Naive thymus-derived CD4-positive, alpha-beta T cell (primary cell): ENCODE results near the gene TAS2R50. TPM values are rescaled to one million over a fixed set of nuclear protein-coding genes. Genes with fewer than 3 reads are reported as not detected.

Source experiments
- ATAC-seq: fragments of 150-1000 bp; cut with Tn5 transposase; 2 replicates; pipeline ENCODE4 v1.10.0; 2021; ENCODE audit warnings: mild to moderate bottlenecking, moderate library complexity
- CTCF ChIA-PET: fragments of 350-600 bp; sonication (Branson Sonifier 250); formaldehyde crosslinking; loops from one replicate; lab custom pipeline; 2021; ENCODE audit warnings: antibody characterized with exemption; lab: Charles Lee
- POLR2A ChIA-PET: fragments of 350-600 bp; sonication (Branson Sonifier 250); formaldehyde crosslinking; loops from one replicate; lab custom pipeline; 2021; ENCODE audit warnings: antibody characterized with exemption, inconsistent platforms; lab: Charles Lee
- DNase-seq, 9 donors: peaks; one replicate each; pipeline versions ENCODE4 v3.0.0 to v3.0.0-alpha.2; 2020 to 2022; ENCODE audit warnings: mixed read lengths in 1 of 9
- H3K27ac ChIP-seq: one replicate; pipeline ENCODE4 v1.7.0; 2013; ENCODE audit warnings: mild to moderate bottlenecking, low read depth, low read length, moderate library complexity
- H3K27me3 ChIP-seq, 2 donors: one replicate each; pipeline ENCODE4 v1.7.0; 2013; ENCODE audit warnings: low read length in 2 of 2, mild to moderate bottlenecking in 2 of 2, moderate library complexity in 2 of 2; ENCODE audit not compliant: control insufficient read depth in 2 of 2, insufficient read depth in 2 of 2
- H3K36me3 ChIP-seq, 3 experiments: 1 replicate in 2 of 3; 2 replicates in 1 of 3; pipeline ENCODE4 v1.7.0; 2013; ENCODE audit warnings: low read length in 3 of 3, mild to moderate bottlenecking in 3 of 3, moderate library complexity in 1 of 3; ENCODE audit not compliant: insufficient read depth in 3 of 3, control insufficient read depth in 2 of 3
- H3K4me1 ChIP-seq, 2 donors: one replicate each; pipeline ENCODE4 v1.7.0; 2013; ENCODE audit warnings: low read length in 2 of 2, mild to moderate bottlenecking in 2 of 2, moderate library complexity in 1 of 2; ENCODE audit not compliant: control insufficient read depth in 2 of 2, insufficient read depth in 2 of 2
- H3K4me3 ChIP-seq: 2 replicates; pipeline ENCODE4 v1.7.0; 2013; ENCODE audit warnings: mild to moderate bottlenecking, low read length
- H3K9me3 ChIP-seq, 3 experiments: 1 replicate in 2 of 3; 2 replicates in 1 of 3; pipeline ENCODE4 v1.7.0; 2013; ENCODE audit warnings: low read length in 3 of 3; ENCODE audit not compliant: control insufficient read depth in 2 of 3
- H3K27ac Mint-ChIP-seq, 9 donors: one replicate each; pipeline ENCODE4 v1.8.0; 2020 to 2022; ENCODE audit warnings: mixed read lengths in 9 of 9, mild to moderate bottlenecking in 8 of 9, moderate library complexity in 5 of 9, inconsistent platforms in 2 of 9
- H3K27me3 Mint-ChIP-seq, 5 donors: one replicate each; pipeline ENCODE4 v1.8.0; 2021 to 2022; ENCODE audit warnings: mixed read lengths in 5 of 5, mild to moderate bottlenecking in 1 of 5
- H3K36me3 Mint-ChIP-seq, 5 donors: one replicate each; pipeline ENCODE4 v1.8.0; 2020 to 2022; ENCODE audit warnings: mixed read lengths in 5 of 5, mild to moderate bottlenecking in 3 of 5, inconsistent platforms in 1 of 5
- H3K4me1 Mint-ChIP-seq, 7 donors: one replicate each; pipeline ENCODE4 v1.8.0; 2020 to 2022; ENCODE audit warnings: mixed read lengths in 7 of 7, mild to moderate bottlenecking in 3 of 7, inconsistent platforms in 1 of 7
- H3K4me3 Mint-ChIP-seq, 10 donors: one replicate each; pipeline ENCODE4 v1.8.0; 2020 to 2022; ENCODE audit warnings: mild to moderate bottlenecking in 10 of 10, mixed read lengths in 10 of 10, moderate library complexity in 6 of 10, inconsistent platforms in 2 of 10
- H3K9me3 Mint-ChIP-seq, 11 donors: one replicate each; pipeline ENCODE4 v1.8.0; 2020 to 2022; ENCODE audit warnings: mixed read lengths in 11 of 11, mild to moderate bottlenecking in 4 of 11, inconsistent platforms in 1 of 11, moderate library complexity in 1 of 11
- intact Hi-C, 2 donors: fragments of 100-400 bp; cut with micrococcal nuclease; formaldehyde crosslinking; loops; one replicate each; pipeline ENCODE4 v1.15.1; 2023
- polyA plus RNA-seq, 2 donors: library from polyadenylated mRNA; unstranded; fragments of 300-500 nt; fragmentation: Illumina TruSeq; gene quantifications; one replicate each; pipeline ENCODE4 v1.2.3, GENCODE V29; 2021
- total RNA-seq, 6 experiments: library from RNA in 5 of 6; stranded (reverse) in 5 of 6; gene quantifications; 1 replicate in 5 of 6; 2 replicates in 1 of 6; pipeline ENCODE4 v1.2.3 and lab custom pipeline; 2021 to 2026

The TAS2R50 gene
- total and polyA plus RNA-seq, 7 experiments from 2014 or later, result 0.72 to 1.9 (median 1.5) TPM; not detected in 2

DNA sequence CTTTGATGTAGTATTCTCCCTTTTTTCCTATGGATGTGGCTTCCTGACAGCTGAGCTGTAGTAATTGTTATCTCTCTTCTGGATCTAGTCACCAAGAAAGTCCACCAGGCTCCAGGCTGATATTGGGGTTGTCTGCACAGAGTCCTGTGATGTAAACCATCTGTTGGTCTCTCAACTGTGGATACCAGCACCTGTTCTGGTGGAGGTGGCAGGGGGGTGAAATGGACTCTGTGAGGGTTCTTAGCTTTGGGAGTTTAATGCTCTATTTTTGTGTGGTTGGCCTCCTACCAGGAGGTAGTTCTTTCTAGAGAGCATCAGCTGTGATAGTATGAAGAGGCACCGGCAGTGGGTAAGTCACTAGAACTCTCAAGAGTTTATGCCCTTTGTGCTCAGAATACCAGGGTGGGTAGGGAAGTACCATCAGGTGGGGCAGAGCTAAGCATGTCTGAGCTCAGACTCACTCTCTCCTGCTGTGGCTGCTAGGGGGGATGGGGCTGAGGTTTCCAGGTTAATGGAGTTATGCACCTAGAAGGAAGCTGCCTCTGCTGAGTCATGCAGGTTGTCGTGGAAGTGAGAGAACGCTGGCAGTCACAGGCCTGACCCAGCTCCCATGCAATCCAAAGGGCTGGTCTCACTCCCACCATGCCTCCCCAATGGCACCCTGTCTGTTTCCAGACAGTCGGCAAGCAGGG, 44.6 kb downstream of the TAS2R50 start:
- H3K36me3 Mint-ChIP-seq, result peaks cover 5 to 27% (median 11%) of the 10 kb centered on the region in 5 donors
- no peak for DNase-seq
- H3K27me3 ChIP-seq, result no peaks in the 10 kb centered on the region
- POLR2A ChIA-PET, result no interaction called here
- no peaks in the 10 kb centered on the region for H3K27me3 Mint-ChIP-seq
- H3K4me1 ChIP-seq, result no peaks in the 10 kb centered on the region
- intact Hi-C loops, result no loop called here
- ATAC-seq, result no peak
- H3K27ac Mint-ChIP-seq, result no peak overlapping the region
- H3K4me3 ChIP-seq, result no peak overlapping the region
- no peak overlapping the region for H3K4me3 Mint-ChIP-seq
- CTCF ChIA-PET, result interaction anchor here (0.6 kb wide), 2 partner anchors 17 to 153 kb away, joined by 3 read pairs; no protein-coding TSS in a partner anchor
- H3K9me3 ChIP-seq, result no peaks in the 10 kb centered on the region
- no peak overlapping the region for H3K27ac ChIP-seq
- no peaks in the 10 kb centered on the region for H3K36me3 ChIP-seq
- peaks cover 0 to 16% (median 6%) of the 10 kb centered on the region in 7 donors for H3K4me1 Mint-ChIP-seq
- H3K9me3 Mint-ChIP-seq, result peaks cover 0 to 17% (median 7%) of the 10 kb centered on the region in 11 donors

- no peaks in the 10 kb centered on the region for H3K36me3 ChIP-seq
- no peaks in the 10 kb centered on the region for H3K27me3 ChIP-seq
- ATAC-seq (no peak), DNase-seq (no peak)
- H3K27ac ChIP-seq, result no peak overlapping the region
- Mint-ChIP-seq H3K27ac (no peak overlapping the region), H3K4me3 (no peak overlapping the region), H3K36me3 (peaks cover 4 to 22% (median 5%) of the 10 kb centered on the region in 5 donors), H3K27me3 (no peaks in the 10 kb centered on the region), H3K4me1 (peaks cover 0 to 16% (median 6%) of the 10 kb centered on the region in 7 donors), H3K9me3 (peaks cover 0 to 12% (median 4%) of the 10 kb centered on the region in 11 donors)
- no peaks in the 10 kb centered on the region for H3K4me1 ChIP-seq
- POLR2A ChIA-PET, result no interaction called here
- no peak overlapping the region for H3K4me3 ChIP-seq
- intact Hi-C loops, result no loop called here
- CTCF ChIA-PET, result interaction anchor here (0.6 kb wide), 2 partner anchors 152 to 519 kb away, joined by 3 read pairs; no protein-coding TSS in a partner anchor
- H3K9me3 ChIP-seq, result no peaks in the 10 kb centered on the region
These were observed 45.3 kb downstream of the TAS2R50 start for GRCh38 chr12:10941369-10941768.

DNA sequence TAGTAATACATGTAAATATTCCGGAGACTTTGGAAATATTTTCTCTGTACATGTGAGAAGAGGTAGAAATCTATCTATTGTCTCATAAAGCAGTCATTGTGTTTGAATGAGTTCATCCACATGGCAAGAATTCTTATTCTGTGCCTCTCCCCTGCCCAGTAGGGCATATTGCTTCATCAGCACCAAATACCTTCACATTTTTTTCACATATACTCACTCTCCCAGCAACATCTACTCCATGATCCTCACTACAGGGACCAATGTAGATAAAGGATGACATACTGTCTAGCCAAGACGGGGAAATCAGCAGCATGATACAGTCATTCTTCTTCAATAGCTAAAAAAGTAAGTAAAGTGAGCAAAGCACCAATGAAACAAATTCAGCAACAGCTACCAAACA, 46.3 kb downstream of the TAS2R50 start:
- Mint-ChIP-seq H3K36me3 (peaks cover 2 to 18% (median 5%) of the 10 kb centered on the region in 5 donors), H3K27ac (no peak overlapping the region), H3K9me3 (peaks cover 0 to 8% (median 0%) of the 10 kb centered on the region in 11 donors), H3K4me3 (no peak overlapping the region), H3K4me1 (peaks cover 0 to 16% (median 6%) of the 10 kb centered on the region in 7 donors), H3K27me3 (no peaks in the 10 kb centered on the region)
- intact Hi-C loops, result no loop called here
- H3K27ac ChIP-seq, result no peak overlapping the region
- DNase-seq, result no peak
- no peaks in the 10 kb centered on the region for H3K4me1 ChIP-seq
- no peaks in the 10 kb centered on the region for H3K36me3 ChIP-seq
- no peak for ATAC-seq
- no peaks in the 10 kb centered on the region for H3K9me3 ChIP-seq
- ChIA-PET POLR2A (interaction anchor here (0.9 kb wide), 1 partner anchor 14 kb away, joined by 3 read pairs; no protein-coding TSS in a partner anchor), CTCF (no interaction called here)
- H3K27me3 ChIP-seq, result no peaks in the 10 kb centered on the region
- H3K4me3 ChIP-seq, result no peak overlapping the region

- ChIA-PET CTCF (no interaction called here), POLR2A (interaction anchor here (0.5 kb wide), 1 partner anchor 66 kb away, joined by 3 read pairs; no protein-coding TSS in a partner anchor)
- no peak within 1 kb of the TSS for H3K27ac ChIP-seq
- no peak for ATAC-seq
- peaks cover 0 to 13% (median 2%) of the 10 kb centered on the region in 5 donors for H3K36me3 Mint-ChIP-seq
- H3K4me1 ChIP-seq, result no peaks in the 10 kb centered on the region
- intact Hi-C loops, result no loop called here
- H3K27me3 Mint-ChIP-seq, result no peaks in the 10 kb centered on the region
- no peaks in the 10 kb centered on the region for H3K27me3 ChIP-seq
- no peaks in the 10 kb centered on the region for H3K36me3 ChIP-seq
- DNase-seq, result no peak
- H3K4me3 ChIP-seq, result no peak within 1 kb of the TSS
- H3K4me3 Mint-ChIP-seq, result no peak within 1 kb of the TSS
- peaks cover 0 to 5% (median 0%) of the 10 kb centered on the region in 11 donors for H3K9me3 Mint-ChIP-seq
- peaks cover 0 to 12% (median 6%) of the 10 kb centered on the region in 7 donors for H3K4me1 Mint-ChIP-seq
- H3K9me3 ChIP-seq, result no peaks in the 10 kb centered on the region
- H3K27ac Mint-ChIP-seq, result no peak within 1 kb of the TSS
These were observed 47.5 kb downstream of the TAS2R50 start, which contains the start of gene TAS2R14 for GRCh38 chr12:10939163-10939562. TSS of gene TAS2R14 (minus strand) at chr12:10939263. CDS start at chr12:10939207, 56 bp downstream.

DNA sequence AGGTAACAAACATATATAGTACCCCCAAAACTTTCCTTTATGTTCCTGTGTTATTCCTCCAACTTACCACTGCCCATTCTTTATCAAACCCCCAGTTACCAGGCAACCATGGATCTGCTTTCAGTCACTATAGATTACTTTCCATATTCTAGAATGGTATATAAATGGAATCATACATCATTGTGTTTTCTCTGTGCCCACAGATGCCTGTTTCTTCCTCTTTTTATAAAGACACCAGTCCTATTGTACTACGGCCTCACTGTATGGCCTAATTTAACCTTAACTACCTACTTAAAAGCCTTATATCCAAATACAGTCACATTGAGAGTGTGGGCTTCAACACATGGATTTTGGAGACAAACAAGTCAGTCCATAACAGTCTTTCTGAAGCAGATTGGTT, 50.2 kb downstream of the TAS2R50 start:
- POLR2A ChIA-PET, result no interaction called here
- Histone ChIP-seq H3K27me3 (no peaks in the 10 kb centered on the region), H3K36me3 (no peaks in the 10 kb centered on the region), H3K4me1 (no peaks in the 10 kb centered on the region), H3K27ac (no peak overlapping the region), H3K9me3 (no peaks in the 10 kb centered on the region), H3K4me3 (no peak overlapping the region)
- H3K27ac Mint-ChIP-seq, result peak overlapping the region in 1 of 9 donors; percentile 5
- ATAC-seq (no peak), DNase-seq (no peak)
- intact Hi-C loops, result no loop called here
- no peaks in the 10 kb centered on the region for H3K27me3 Mint-ChIP-seq
- peaks cover 0 to 5% (median 0%) of the 10 kb centered on the region in 7 donors for H3K4me1 Mint-ChIP-seq
- no peaks in the 10 kb centered on the region for H3K9me3 Mint-ChIP-seq
- no peak overlapping the region for H3K4me3 Mint-ChIP-seq
- peaks cover under 1 to 15% (median 3%) of the 10 kb centered on the region in 5 donors for H3K36me3 Mint-ChIP-seq
- CTCF ChIA-PET, result no interaction called here

Other genes starting within 250 kb of the TAS2R50 start
- gene TAS2R7, start 184.3 kb downstream of the TAS2R50 start, total RNA-seq, result not detected
- gene TAS2R7, start 184.3 kb downstream of the TAS2R50 start, polyA plus RNA-seq, result not detected
- gene TAS2R8, start 179.6 kb downstream of the TAS2R50 start, total RNA-seq, result not detected
- not detected for gene TAS2R8, start 179.6 kb downstream of the TAS2R50 start, polyA plus RNA-seq
- gene TAS2R9, start 176.7 kb downstream of the TAS2R50 start, total RNA-seq, result not detected
- gene TAS2R9, start 176.7 kb downstream of the TAS2R50 start, polyA plus RNA-seq, result not detected
- 1 to 10 TPM in 1 of 5 experiments, under 1 TPM in 3, not detected in 1; 0.37 to 1.2 (median 0.93) TPM for gene TAS2R10, start 160.6 kb downstream of the TAS2R50 start, total RNA-seq
- gene TAS2R10, start 160.6 kb downstream of the TAS2R50 start, polyA plus RNA-seq, result not detected
- gene PRR4, start 137.4 kb downstream of the TAS2R50 start, total RNA-seq, result 1 to 10 TPM; 2.2 to 4.6 (median 3.3) TPM
- gene PRR4, start 137.4 kb downstream of the TAS2R50 start, polyA plus RNA-seq, result 1 to 10 TPM; 2.1 to 2.3 TPM
- 10 to 100 TPM; 19.9 to 37.8 (median 29.8) TPM for gene PRH1, start 102.7 kb downstream of the TAS2R50 start, total RNA-seq
- gene PRH1, start 102.7 kb downstream of the TAS2R50 start, polyA plus RNA-seq, result 10 to 100 TPM in 1 of 2 donors, 1 to 10 TPM in 1; 7.9 to 10.7 TPM
- 1 to 10 TPM in 4 of 5 experiments, under 1 TPM in 1; 0.72 to 2.1 (median 1.4) TPM for gene TAS2R13, start 77.3 kb downstream of the TAS2R50 start, total RNA-seq
- not detected for gene TAS2R13, start 77.3 kb downstream of the TAS2R50 start, polyA plus RNA-seq
- gene PRH2, start 57.7 kb downstream of the TAS2R50 start, total RNA-seq, result under 1 TPM in 2 of 5 experiments, not detected in 3; 0.51 to 0.65 TPM
- gene PRH2, start 57.7 kb downstream of the TAS2R50 start, polyA plus RNA-seq, result not detected
- gene TAS2R14, start 47.6 kb downstream of the TAS2R50 start, total RNA-seq, result 1 to 10 TPM; 2.2 to 3.3 (median 2.6) TPM
- gene TAS2R14, start 47.6 kb downstream of the TAS2R50 start, polyA plus RNA-seq, result under 1 TPM; 0.60 to 0.91 TPM
- 1 to 10 TPM; 1.6 to 3.5 (median 2.3) TPM for gene TAS2R20, start 11.4 kb upstream of the TAS2R50 start, total RNA-seq
- under 1 TPM in 1 of 2 donors, not detected in 1; 0.15 TPM for gene TAS2R20, start 11.4 kb upstream of the TAS2R50 start, polyA plus RNA-seq
- gene TAS2R19, start 35.7 kb upstream of the TAS2R50 start, total RNA-seq, result 1 to 10 TPM; 1.8 to 4.9 (median 3.4) TPM
- gene TAS2R19, start 35.7 kb upstream of the TAS2R50 start, polyA plus RNA-seq, result under 1 TPM; 0.24 to 0.39 TPM
- 1 to 10 TPM; 1.5 to 6.2 (median 3.6) TPM for gene TAS2R31, start 44.5 kb upstream of the TAS2R50 start, total RNA-seq
- gene TAS2R31, start 44.5 kb upstream of the TAS2R50 start, polyA plus RNA-seq, result under 1 TPM in 1 of 2 donors, not detected in 1; 0.26 TPM
- 1 to 10 TPM; 1.2 to 3.4 (median 2.7) TPM for gene TAS2R46, start 75.4 kb upstream of the TAS2R50 start, total RNA-seq
- under 1 TPM in 1 of 2 donors, not detected in 1; 0.21 TPM for gene TAS2R46, start 75.4 kb upstream of the TAS2R50 start, polyA plus RNA-seq
- gene TAS2R43, start 105.4 kb upstream of the TAS2R50 start, total RNA-seq, result 1 to 10 TPM; 1.1 to 2.1 (median 1.7) TPM
- under 1 TPM in 1 of 2 donors, not detected in 1; 0.32 TPM for gene TAS2R43, start 105.4 kb upstream of the TAS2R50 start, polyA plus RNA-seq
- 1 to 10 TPM; 4.1 to 7.2 (median 5.3) TPM for gene TAS2R30, start 147.7 kb upstream of the TAS2R50 start, total RNA-seq
- gene TAS2R30, start 147.7 kb upstream of the TAS2R50 start, polyA plus RNA-seq, result under 1 TPM in 1 of 2 donors, not detected in 1; 0.18 TPM
- 10 to 100 TPM in 2 of 5 experiments, 1 to 10 TPM in 3; 7.8 to 12.9 (median 8.5) TPM for gene SMIM10L1, start 184.3 kb upstream of the TAS2R50 start, total RNA-seq
- 10 to 100 TPM in 1 of 2 donors, 1 to 10 TPM in 1; 6.7 to 14.6 TPM for gene SMIM10L1, start 184.3 kb upstream of the TAS2R50 start, polyA plus RNA-seq
- not detected for gene TAS2R42, start 200.0 kb upstream of the TAS2R50 start, total RNA-seq
- not detected for gene TAS2R42, start 200.0 kb upstream of the TAS2R50 start, polyA plus RNA-seq